ENCODE data around the gene IRF2BP2. TPM values are rescaled to one million over a fixed set of nuclear protein-coding genes. Genes with fewer than 3 reads are reported as not detected.

The IRF2BP2 gene
- total RNA-seq, 1 experiment from 2014 or later: 78.8 TPM

GRCh38 chr1:234654002-234654733, 44.2 kb upstream of the IRF2BP2 start:
- no peak overlapping the region for H3K4me2 ChIP-seq (ENCODE audit: low read length)
- H2AFZ ChIP-seq (ENCODE audit: low read length): no peak overlapping the region
- ChIA-PET CTCF (no interaction called here), POLR2A (ENCODE audit: unreplicated experiment) (no interaction called here)
- intact Hi-C loops (cut with micrococcal nuclease): no loop called here
- no TSS peak for BruUV-seq (replicated peaks)
- no peaks in the 10 kb centered on the region for H3K9me2 ChIP-seq (replicated peaks; ENCODE audit: low read length)
- no peaks in the 10 kb centered on the region for H3K36me3 ChIP-seq (ENCODE audit: low read depth, low read length)
- H3K9ac ChIP-seq (ENCODE audit: low read length): no peak overlapping the region
- no peak overlapping the region for H3K27ac ChIP-seq (ENCODE audit: low read length)
- H3K4me3 ChIP-seq (ENCODE audit: low read length): no peak overlapping the region
- no peaks in the 10 kb centered on the region for H4K20me1 ChIP-seq (ENCODE audit: low read length)
- peaks cover 7% of the 10 kb centered on the region for H3F3A ChIP-seq (ENCODE audit: low read length, unreplicated experiment)
- ATAC-seq: no peak
- no peaks in the 10 kb centered on the region for H3K9me3 ChIP-seq (ENCODE audit: low read length)
- TF ChIP-seq EZH2 (IDR thresholded peaks at IDR 0.05; ENCODE audit: low read length, unreplicated experiment): no peak
- no peak for TF ChIP-seq EZH2phosphoT487 (IDR thresholded peaks at IDR 0.05; ENCODE audit: borderline replicate concordance, low read length)
- no peak for TF ChIP-seq CTCF (conservative IDR thresholded peaks at IDR 0.05; ENCODE audit: low read depth, low read length)
- DNase-seq: no peak
- H3K27me3 ChIP-seq (ENCODE audit: low read length): no peaks in the 10 kb centered on the region
- 0 out of 2 replicates have a peak, but pooled peaks cover 10% of the 10 kb centered on the region for H3K79me2 ChIP-seq (ENCODE audit: low read length)
- H3K4me1 ChIP-seq (ENCODE audit: insufficient read depth, low read length): peaks cover 38% of the 10 kb centered on the region

- DNase-seq: no peak
These were observed 39.6 kb upstream of the IRF2BP2 start for GRCh38 chr1:234649432-234650081.

More at GRCh38 chr1:234649432-234650081, 39.6 kb upstream of the IRF2BP2 start:
- no TSS peak for BruUV-seq (replicated peaks)
- Histone ChIP-seq H3K27me3 (ENCODE audit: low read length) (no peaks in the 10 kb centered on the region), H2AFZ (ENCODE audit: low read length) (no peak overlapping the region), H3K36me3 (ENCODE audit: low read depth, low read length) (no peaks in the 10 kb centered on the region), H3K4me1 (ENCODE audit: insufficient read depth, low read length) (0 out of 2 replicates have a peak, but pooled peaks cover 3% of the 10 kb centered on the region), H3F3A (ENCODE audit: low read length, unreplicated experiment) (no peaks in the 10 kb centered on the region), H3K4me2 (ENCODE audit: low read length) (no peak overlapping the region), H3K27ac (ENCODE audit: low read length) (no peak overlapping the region), H3K9ac (ENCODE audit: low read length) (no peak overlapping the region), H3K9me3 (ENCODE audit: low read length) (no peaks in the 10 kb centered on the region), H3K79me2 (ENCODE audit: low read length) (no peaks in the 10 kb centered on the region), H3K4me3 (ENCODE audit: low read length) (no peak overlapping the region), H3K9me2 (replicated peaks; ENCODE audit: low read length) (no peaks in the 10 kb centered on the region), H4K20me1 (ENCODE audit: low read length) (no peaks in the 10 kb centered on the region)
- ChIA-PET CTCF (no interaction called here), POLR2A (ENCODE audit: unreplicated experiment) (no interaction called here)
- TF ChIP-seq CTCF (conservative IDR thresholded peaks at IDR 0.05; ENCODE audit: low read depth, low read length) (no peak), EZH2phosphoT487 (IDR thresholded peaks at IDR 0.05; ENCODE audit: borderline replicate concordance, low read length) (no peak), EZH2 (IDR thresholded peaks at IDR 0.05; ENCODE audit: low read length, unreplicated experiment) (no peak)
- intact Hi-C loops (cut with micrococcal nuclease): no loop called here
- ATAC-seq: no peak

All from PC-3 (cell line).